SK-N-SH treated with all-trans-retinoic acid at 6 μM for 48 hours (cell line): ENCODE data around the gene MAFB.

ENCODE experiments used
- ATAC-seq: fragments of 200-7000 bp; cut with Tn5 transposase; 3 replicates; pipeline ENCODE4 v1.9.1; 2020; ENCODE audit warnings: mild to moderate bottlenecking, moderate library complexity
- ARNTL ChIP-seq: fragments of 450-650 bp; formaldehyde crosslinking; IDR thresholded peaks from 2 replicates; pipeline ENCODE4 v1.5.0; 2020; ENCODE audit warnings: low read depth, mild to moderate bottlenecking, moderate library complexity, borderline replicate concordance
- BACH2 ChIP-seq: fragments of 250-450 bp; sonication (Bioruptor Pico); IDR thresholded peaks from 2 replicates; pipeline ENCODE4 v1.9.0; 2021; ENCODE audit warnings: mild to moderate bottlenecking, borderline replicate concordance
- CREB5 ChIP-seq: fragments of 250-450 bp; sonication (Bioruptor Pico); IDR thresholded peaks from 2 replicates; pipeline ENCODE4 v1.5.1; 2020; ENCODE audit warnings: low read depth, mild to moderate bottlenecking, moderate library complexity
- CSDC2 ChIP-seq: fragments of 250-450 bp; sonication (Bioruptor Pico); IDR thresholded peaks from 2 replicates; pipeline ENCODE4 v1.5.0; 2020; ENCODE audit warnings: mild to moderate bottlenecking, moderate library complexity
- ESRRG ChIP-seq: fragments of 250-450 bp; sonication (Bioruptor Pico); IDR thresholded peaks from 2 replicates; pipeline ENCODE4 v1.6.1; 2021; ENCODE audit warnings: mild to moderate bottlenecking
- GLIS3 ChIP-seq: fragments of 250-450 bp; sonication (Bioruptor Pico); IDR thresholded peaks from 2 replicates; pipeline ENCODE4 v1.5.0; 2020; ENCODE audit warnings: mild to moderate bottlenecking, moderate library complexity
- ISL1 ChIP-seq: fragments of 250-450 bp; sonication (Bioruptor Pico); IDR thresholded peaks from 2 replicates; pipeline ENCODE4 v2.1.2; 2022; ENCODE audit warnings: mild to moderate bottlenecking, moderate library complexity
- PPARA ChIP-seq: fragments of 250-450 bp; sonication (Bioruptor Pico); IDR thresholded peaks from 2 replicates; pipeline ENCODE4 v1.5.0; 2020; ENCODE audit warnings: mild to moderate bottlenecking, borderline replicate concordance
- RARB ChIP-seq: fragments of 250-450 bp; sonication (Bioruptor Pico); IDR thresholded peaks from 2 replicates; pipeline ENCODE4 v1.8.0; 2021; ENCODE audit warnings: mild to moderate bottlenecking, moderate library complexity
- SNAI2 ChIP-seq: fragments of 250-450 bp; sonication (Bioruptor Pico); IDR thresholded peaks from 2 replicates; pipeline ENCODE4 v1.5.0; 2020; ENCODE audit warnings: mild to moderate bottlenecking, moderate library complexity
- TCF4 ChIP-seq: fragments of 250-450 bp; sonication (Bioruptor Pico); IDR thresholded peaks from 2 replicates; pipeline ENCODE4 v1.8.0; 2021; ENCODE audit warnings: mild to moderate bottlenecking, moderate library complexity, borderline replicate concordance
- TOX ChIP-seq: fragments of 250-450 bp; sonication (Bioruptor Pico); IDR thresholded peaks from 2 replicates; pipeline ENCODE4 v1.8.0; 2021; ENCODE audit warnings: mild to moderate bottlenecking, moderate library complexity, borderline replicate concordance
- ZC3H10 ChIP-seq: fragments of 250-450 bp; sonication (Bioruptor Pico); IDR thresholded peaks from 2 replicates; pipeline ENCODE4 v1.5.1; 2021; ENCODE audit warnings: mild to moderate bottlenecking, moderate library complexity
- ZFP3 ChIP-seq: fragments of 250-450 bp; sonication (Bioruptor Pico); IDR thresholded peaks from 2 replicates; pipeline ENCODE4 v1.5.0; 2020; ENCODE audit warnings: mild to moderate bottlenecking, moderate library complexity
- ZFP30 ChIP-seq: fragments of 450-650 bp; formaldehyde crosslinking; IDR thresholded peaks from 2 replicates; pipeline ENCODE4 v1.5.0; 2022; ENCODE audit warnings: mild to moderate bottlenecking, moderate library complexity
- ZNF70 ChIP-seq: fragments of 450-650 bp; formaldehyde crosslinking; IDR thresholded peaks from 2 replicates; pipeline ENCODE4 v1.5.0; 2020; ENCODE audit warnings: mild to moderate bottlenecking, moderate library complexity
- ZNF8 ChIP-seq: fragments of 450-650 bp; formaldehyde crosslinking; IDR thresholded peaks from 2 replicates; pipeline ENCODE4 v1.5.0; 2020; ENCODE audit warnings: mild to moderate bottlenecking, moderate library complexity
- TF ChIP-seq, protein P1 (sequence below): fragments of 250-450 bp; sonication (Bioruptor Pico); IDR thresholded peaks from 2 replicates; pipeline ENCODE4 v1.8.0; 2020; ENCODE audit warnings: mild to moderate bottlenecking, moderate library complexity, borderline replicate concordance
- TF ChIP-seq, protein P2 (sequence below): fragments of 250-450 bp; sonication (Bioruptor Pico); IDR thresholded peaks from 2 replicates; pipeline ENCODE4 v1.8.0; 2021; ENCODE audit warnings: low read depth, mild to moderate bottlenecking, moderate library complexity, borderline replicate concordance
- TF ChIP-seq, protein P3 (sequence below): fragments of 250-450 bp; sonication (Bioruptor Pico); IDR thresholded peaks from 2 replicates; pipeline ENCODE4 v1.5.1; 2021; ENCODE audit warnings: mild to moderate bottlenecking, moderate library complexity

Gene MAFB

GRCh38 chr20:40683894-40684268 lies 5.2 kb downstream of the MAFB start (continued):
- TF ChIP-seq, protein P1, sequence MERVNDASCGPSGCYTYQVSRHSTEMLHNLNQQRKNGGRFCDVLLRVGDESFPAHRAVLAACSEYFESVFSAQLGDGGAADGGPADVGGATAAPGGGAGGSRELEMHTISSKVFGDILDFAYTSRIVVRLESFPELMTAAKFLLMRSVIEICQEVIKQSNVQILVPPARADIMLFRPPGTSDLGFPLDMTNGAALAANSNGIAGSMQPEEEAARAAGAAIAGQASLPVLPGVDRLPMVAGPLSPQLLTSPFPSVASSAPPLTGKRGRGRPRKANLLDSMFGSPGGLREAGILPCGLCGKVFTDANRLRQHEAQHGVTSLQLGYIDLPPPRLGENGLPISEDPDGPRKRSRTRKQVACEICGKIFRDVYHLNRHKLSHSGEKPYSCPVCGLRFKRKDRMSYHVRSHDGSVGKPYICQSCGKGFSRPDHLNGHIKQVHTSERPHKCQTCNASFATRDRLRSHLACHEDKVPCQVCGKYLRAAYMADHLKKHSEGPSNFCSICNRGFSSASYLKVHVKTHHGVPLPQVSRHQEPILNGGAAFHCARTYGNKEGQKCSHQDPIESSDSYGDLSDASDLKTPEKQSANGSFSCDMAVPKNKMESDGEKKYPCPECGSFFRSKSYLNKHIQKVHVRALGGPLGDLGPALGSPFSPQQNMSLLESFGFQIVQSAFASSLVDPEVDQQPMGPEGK, result no peak
- TF ChIP-seq BACH2 (CRISPR knock-in tag), result no peak
- TF ChIP-seq ZC3H10 (CRISPR knock-in tag), result no peak

DNA sequence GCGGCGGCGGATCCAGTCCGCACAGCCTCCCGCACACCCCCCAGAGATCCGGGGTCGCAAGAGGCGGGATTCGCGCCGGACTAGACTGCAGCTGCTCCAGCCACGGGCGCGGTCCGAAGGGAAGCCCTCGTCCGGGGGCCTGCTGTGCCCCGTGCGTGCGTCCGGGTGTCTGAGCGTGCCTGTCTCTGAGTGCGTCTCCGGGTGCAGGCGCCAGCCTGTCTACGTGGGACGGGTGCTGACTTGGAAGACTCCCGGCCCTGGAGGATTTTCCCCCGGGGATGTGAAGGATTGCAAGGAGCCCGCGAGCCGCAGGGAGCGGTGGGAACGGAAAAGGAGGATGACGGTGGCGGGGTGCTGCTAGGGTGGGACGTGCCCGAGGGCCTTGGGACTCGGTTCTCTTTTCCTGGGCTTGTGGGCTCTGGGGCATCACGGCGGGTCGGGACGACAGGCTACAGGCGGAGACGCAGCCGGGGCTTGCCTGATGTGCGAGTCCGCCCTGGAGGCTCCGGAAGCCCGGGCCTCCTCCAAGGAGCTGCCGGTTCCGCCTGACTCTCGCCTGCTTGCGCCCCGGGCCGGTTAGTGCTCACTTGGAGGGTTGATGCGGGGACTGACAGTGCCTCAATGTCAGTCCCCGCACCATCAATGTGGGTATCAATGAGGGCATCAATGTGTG lies 5.7 kb downstream of the MAFB start:
- TF ChIP-seq ISL1 (no peak), ZNF70 (CRISPR knock-in tag) (no peak), CREB5 (no peak), TOX (CRISPR knock-in tag) (no peak), ZFP30 (no peak)
- no peak for ATAC-seq

DNA sequence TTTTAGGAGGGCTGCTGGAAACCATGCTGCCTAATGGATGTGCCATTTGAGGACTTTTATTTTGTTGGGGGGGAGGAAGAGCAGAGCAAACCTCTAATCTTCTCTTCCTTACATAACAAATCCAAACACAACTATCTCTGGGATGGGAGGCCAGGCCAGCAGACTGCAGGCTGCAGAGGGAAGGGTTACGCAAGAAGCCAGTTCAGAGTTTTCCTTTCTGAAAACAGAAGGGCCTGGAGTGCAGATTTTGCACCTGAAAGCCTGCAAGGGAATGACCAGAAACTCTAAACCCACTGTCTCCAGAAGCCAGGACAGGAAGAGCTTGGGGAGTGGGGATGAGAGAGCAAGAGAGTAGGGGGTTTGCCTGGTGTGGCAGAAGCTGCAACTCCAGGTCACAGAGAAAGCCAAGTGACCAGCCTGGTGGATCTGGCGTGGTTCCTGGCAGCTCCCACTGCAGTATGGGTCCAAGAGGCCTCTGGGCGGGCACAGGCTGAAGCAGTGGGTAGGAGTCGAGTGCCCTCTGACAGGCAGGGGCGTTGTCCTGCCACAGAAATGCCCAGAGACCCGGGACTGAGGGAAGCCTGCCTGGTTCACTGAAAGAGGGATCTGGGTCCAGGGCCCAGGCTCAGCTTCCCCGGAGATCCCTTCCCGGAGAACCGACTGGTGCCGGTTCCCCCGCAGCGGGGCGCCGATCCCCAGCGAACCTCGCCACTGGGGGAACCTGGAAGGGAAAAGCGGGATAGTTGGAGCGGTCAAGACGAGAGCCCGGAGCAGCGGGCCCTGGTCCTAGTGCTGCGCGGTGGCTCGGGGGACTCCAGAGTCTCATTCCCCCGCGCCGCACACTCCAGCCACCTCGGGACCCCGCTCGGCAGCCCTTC lies 6.7 kb downstream of the MAFB start:
- TF ChIP-seq ESRRG (CRISPR knock-in tag) (no peak), SNAI2 (no peak), GLIS3 (CRISPR knock-in tag) (no peak), ARNTL (no peak), CSDC2 (CRISPR knock-in tag) (no peak), ZNF8 (CRISPR knock-in tag) (no peak), RARB (no peak), ZFP3 (CRISPR knock-in tag) (no peak), TCF4 (CRISPR knock-in tag) (no peak), PPARA (CRISPR knock-in tag) (no peak), TOX (CRISPR knock-in tag) (no peak), ISL1 (no peak)
- TF ChIP-seq, protein P2, sequence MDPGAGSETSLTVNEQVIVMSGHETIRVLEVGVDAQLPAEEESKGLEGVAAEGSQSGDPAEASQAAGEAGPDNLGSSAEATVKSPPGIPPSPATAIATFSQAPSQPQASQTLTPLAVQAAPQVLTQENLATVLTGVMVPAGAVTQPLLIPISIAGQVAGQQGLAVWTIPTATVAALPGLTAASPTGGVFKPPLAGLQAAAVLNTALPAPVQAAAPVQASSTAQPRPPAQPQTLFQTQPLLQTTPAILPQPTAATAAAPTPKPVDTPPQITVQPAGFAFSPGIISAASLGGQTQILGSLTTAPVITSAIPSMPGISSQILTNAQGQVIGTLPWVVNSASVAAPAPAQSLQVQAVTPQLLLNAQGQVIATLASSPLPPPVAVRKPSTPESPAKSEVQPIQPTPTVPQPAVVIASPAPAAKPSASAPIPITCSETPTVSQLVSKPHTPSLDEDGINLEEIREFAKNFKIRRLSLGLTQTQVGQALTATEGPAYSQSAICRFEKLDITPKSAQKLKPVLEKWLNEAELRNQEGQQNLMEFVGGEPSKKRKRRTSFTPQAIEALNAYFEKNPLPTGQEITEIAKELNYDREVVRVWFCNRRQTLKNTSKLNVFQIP (CRISPR knock-in tag), result no peak
- ATAC-seq, result no peak

DNA sequence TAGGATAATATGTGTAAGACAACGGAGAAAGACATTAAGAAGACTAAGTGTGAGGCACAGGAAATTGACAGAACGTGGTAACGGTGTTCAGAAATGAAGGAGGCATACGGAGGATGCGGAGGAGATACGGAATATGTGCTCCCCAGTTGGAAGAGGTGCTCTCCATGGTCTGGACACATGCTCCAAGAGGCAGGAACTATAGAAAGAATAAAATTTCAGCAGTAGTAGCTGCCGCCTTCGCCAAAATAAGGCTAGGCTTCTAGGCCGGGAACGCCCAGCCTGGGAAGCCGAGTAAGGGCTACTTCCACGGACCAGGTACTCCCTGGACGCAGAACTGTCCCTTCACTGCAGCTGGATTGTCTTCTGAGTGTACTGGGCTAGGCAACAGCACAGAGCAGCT lies 7.4 kb downstream of the MAFB start:
- TF ChIP-seq ARNTL, result no peak
- TF ChIP-seq ZFP3 (CRISPR knock-in tag), result no peak
- TF ChIP-seq, protein P2 (CRISPR knock-in tag), result no peak
- TF ChIP-seq TOX (CRISPR knock-in tag), result no peak
- TF ChIP-seq, protein P1, result no peak
- TF ChIP-seq TCF4 (CRISPR knock-in tag), result no peak
- TF ChIP-seq ZC3H10 (CRISPR knock-in tag), result no peak
- TF ChIP-seq GLIS3 (CRISPR knock-in tag), result no peak
- TF ChIP-seq, protein P3, sequence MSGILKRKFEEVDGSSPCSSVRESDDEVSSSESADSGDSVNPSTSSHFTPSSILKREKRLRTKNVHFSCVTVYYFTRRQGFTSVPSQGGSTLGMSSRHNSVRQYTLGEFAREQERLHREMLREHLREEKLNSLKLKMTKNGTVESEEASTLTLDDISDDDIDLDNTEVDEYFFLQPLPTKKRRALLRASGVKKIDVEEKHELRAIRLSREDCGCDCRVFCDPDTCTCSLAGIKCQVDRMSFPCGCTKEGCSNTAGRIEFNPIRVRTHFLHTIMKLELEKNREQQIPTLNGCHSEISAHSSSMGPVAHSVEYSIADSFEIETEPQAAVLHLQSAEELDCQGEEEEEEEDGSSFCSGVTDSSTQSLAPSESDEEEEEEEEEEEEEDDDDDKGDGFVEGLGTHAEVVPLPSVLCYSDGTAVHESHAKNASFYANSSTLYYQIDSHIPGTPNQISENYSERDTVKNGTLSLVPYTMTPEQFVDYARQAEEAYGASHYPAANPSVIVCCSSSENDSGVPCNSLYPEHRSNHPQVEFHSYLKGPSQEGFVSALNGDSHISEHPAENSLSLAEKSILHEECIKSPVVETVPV (CRISPR knock-in tag), result no peak

More for the DNA sequence above, 7.4 kb downstream of the MAFB start:
- no peak for ATAC-seq
